GM12878 (cell line): Measurements from ENCODE around the gene COPB1. TPM values are rescaled to one million over a fixed set of nuclear protein-coding genes. Genes with fewer than 3 reads are reported as not detected.

Source experiments
- ATAC-seq: fragments of 200-7000 bp; cut with Tn5 transposase; 3 replicates; pipeline ENCODE4 v1.9.1; 2020; ENCODE audit warnings: mild to moderate bottlenecking, moderate library complexity
- BruUV-seq: library from RNA; stranded (reverse); fragments of 400-500 nt; replicated peaks from 2 replicates; lab custom pipeline; 2021; lab: Mats Ljungman, UMichigan
- CTCF ChIA-PET: fragments of 300-600 bp; sonication (Branson Sonifier 250); formaldehyde crosslinking; extraction: SDS; loops from one replicate; lab custom pipeline; 2021; ENCODE audit warnings: inconsistent platforms; lab: Yijun Ruan, JAX
- POLR2A ChIA-PET: fragments of 350-600 bp; formaldehyde crosslinking; extraction: SDS; loops from one replicate; lab custom pipeline; 2021; ENCODE audit warnings: inconsistent platforms; lab: Charles Lee
- RAD21 ChIA-PET: fragments of 300-600 bp; sonication (Branson Sonifier 250); formaldehyde crosslinking; loops from one replicate; lab custom pipeline; 2023; ENCODE audit warnings: antibody characterized with exemption; ENCODE audit not compliant: unreplicated experiment; lab: Charles Lee
- SMC1A ChIA-PET: fragments of 300-600 bp; sonication (Branson Sonifier 250); formaldehyde crosslinking; loops from one replicate; lab custom pipeline; 2023; ENCODE audit not compliant: unreplicated experiment, uncharacterized antibody; lab: Charles Lee
- DNase-seq: peaks from one replicate; pipeline ENCODE4 v3.0.0-alpha.2; 2011; ENCODE audit warnings: low read depth, low spot score
- FAIRE-seq: peaks from 3 replicates; lab custom pipeline; 2011; peaks lifted over from hg19 to GRCh38; lab: Jason Lieb, UNC
- H2AFZ ChIP-seq: 2 replicates; pipeline ENCODE4 v1.6.0; 2011; ENCODE audit warnings: low read depth, low read length, control low read depth; ENCODE audit not compliant: control insufficient read depth
- H3K27ac ChIP-seq: 2 replicates; pipeline ENCODE4 v1.5.1; 2011; ENCODE audit warnings: control low read depth; ENCODE audit not compliant: control insufficient read depth, insufficient read depth
- H3K27me3 ChIP-seq, 2 experiments: replicated peaks in 1 of 2; 2 replicates each; pipeline versions ENCODE4 v1.6.0 to v1.6.1; 2011; ENCODE audit warnings: low read length in 1 of 2; ENCODE audit not compliant: control insufficient read depth in 2 of 2, insufficient read depth in 2 of 2
- H3K36me3 ChIP-seq, 2 experiments: 2 replicates each; pipeline ENCODE4 v1.5.1; 2011; ENCODE audit warnings: low read length in 1 of 2; ENCODE audit not compliant: control insufficient read depth in 2 of 2, insufficient read depth in 2 of 2
- H3K4me1 ChIP-seq: 2 replicates; pipeline ENCODE4 v1.6.1; 2011; ENCODE audit warnings: mild to moderate bottlenecking, low read length, moderate library complexity, mixed read lengths; ENCODE audit not compliant: control insufficient read depth, insufficient read depth
- H3K4me2 ChIP-seq: 2 replicates; pipeline ENCODE4 v1.6.0; 2011; ENCODE audit warnings: control low read depth; ENCODE audit not compliant: control insufficient read depth, insufficient read depth
- H3K4me3 ChIP-seq: fragments of 200-600 bp; sonication (generic); 2 replicates; pipeline ENCODE4 v1.5.1; 2016
- H3K79me2 ChIP-seq: 2 replicates; pipeline ENCODE4 v1.6.0; 2011; ENCODE audit warnings: low read length; ENCODE audit not compliant: control insufficient read depth, insufficient read depth
- H3K9ac ChIP-seq: 2 replicates; pipeline ENCODE4 v1.8.0; 2011; ENCODE audit warnings: low read length, control low read depth, mixed read lengths; ENCODE audit not compliant: control insufficient read depth, insufficient read depth
- H3K9me3 ChIP-seq: replicated peaks from 3 replicates; pipeline ENCODE4 v1.5.1; 2011; ENCODE audit warnings: mild to moderate bottlenecking, low read length; ENCODE audit not compliant: control insufficient read depth, insufficient read depth
- H4K20me1 ChIP-seq: 2 replicates; pipeline ENCODE4 v1.6.0; 2011; ENCODE audit not compliant: control insufficient read depth, insufficient read depth
- ASH2L ChIP-seq: fragments of 300-600, 200-600 bp; sonication (generic); IDR thresholded peaks from 2 replicates; pipeline ENCODE4 v1.6.1; 2017; ENCODE audit warnings: low read depth, mild to moderate bottlenecking, borderline replicate concordance
- IRF4 ChIP-seq: IDR thresholded peaks from 2 replicates; pipeline ENCODE4 v1.6.1; 2011; ENCODE audit warnings: low read depth, low read length
- MTA3 ChIP-seq: IDR thresholded peaks from 2 replicates; pipeline ENCODE4 v1.6.1; 2012; ENCODE audit warnings: low read length, inconsistent platforms, borderline replicate concordance
- NFXL1 ChIP-seq: fragments of 450-650 bp; IDR thresholded peaks from 2 replicates; pipeline ENCODE4 v1.6.1; 2017; ENCODE audit warnings: antibody characterized with exemption, mild to moderate bottlenecking, borderline replicate concordance
- NR2C1 ChIP-seq: fragments of 450-650 bp; IDR thresholded peaks from 2 replicates; pipeline ENCODE4 v1.6.1; 2017; ENCODE audit warnings: antibody characterized with exemption, mild to moderate bottlenecking, moderate library complexity
- NR2C2 ChIP-seq: IDR thresholded peaks from 2 replicates; pipeline ENCODE4 v1.6.1; 2011; ENCODE audit warnings: borderline replicate concordance, low read depth; ENCODE audit not compliant: control insufficient read depth, insufficient read length
- WGBS: methylation state at CpG from one replicate; pipeline ENCODE4 v1.1.6; 2016; ENCODE audit warnings: low lambda C conversion rate; ENCODE audit not compliant: insufficient replicate concordance, insufficient coverage; ENCODE audit errors: missing lambda C conversion rate; 5-methylcytosine and 5-hydroxymethylcytosine counted together
- in situ Hi-C: fragments of 300-500 bp; cut with MboI; formaldehyde crosslinking; loops from 9 replicates; pipeline ENCODE4 v1.14.3; 2018; ENCODE audit warnings: mixed read lengths
- intact Hi-C: fragments of 100-400 bp; cut with micrococcal nuclease; formaldehyde crosslinking; loops from one replicate; pipeline ENCODE4 v1.14.2; 2022; ENCODE audit not compliant: unreplicated experiment
- polyA plus RNA-seq, 11 experiments: library from polyadenylated mRNA; depleted of rRNA in 4 of 11; unstranded in 6 of 11; stranded (reverse) in 5 of 11; fragments of >200 nt; fragmentation: Nextera tagmentation in 4 of 11; fragmentation: Illumina TruSeq in 1 of 11; extraction: Ambion mirVana in 4 of 11; extraction: Trizol in 1 of 11; gene quantifications; 1 replicate in 1 of 11; 2 replicates in 10 of 11; pipeline versions ENCODE4 v1.2.1 to v1.2.3, GENCODE V29; 2011 to 2016; ENCODE audit warnings: inconsistent platforms in 2 of 11, missing spikeins in 2 of 11, low read depth in 1 of 11
- total RNA-seq, 4 experiments: library from RNA; depleted of rRNA in 3 of 4; stranded (reverse); fragments of >200 nt in 3 of 4; fragmentation: Illumina TruSeq in 1 of 4; extraction: Trizol in 1 of 4; gene quantifications; 2 replicates each; pipeline versions ENCODE4 v1.2.1 to v1.2.3, GENCODE V29; 2013 to 2021
- TF ChIP-seq, protein P1 (sequence below): fragments of 450-650 bp; IDR thresholded peaks from 2 replicates; pipeline ENCODE4 v1.6.1; 2016; ENCODE audit warnings: mild to moderate bottlenecking
- TF ChIP-seq, protein P2 (sequence below): IDR thresholded peaks from 2 replicates; pipeline ENCODE4 v1.6.1; 2012; ENCODE audit warnings: low read depth, low read length, improper control_type of control experiment

COPB1 gene
- total and polyA plus RNA-seq, 10 of the 15 experiments (the other 5 are each of a cell fraction or from before 2014, with no cell fraction given) = 67.0 to 149 (median 109) TPM

DNA sequence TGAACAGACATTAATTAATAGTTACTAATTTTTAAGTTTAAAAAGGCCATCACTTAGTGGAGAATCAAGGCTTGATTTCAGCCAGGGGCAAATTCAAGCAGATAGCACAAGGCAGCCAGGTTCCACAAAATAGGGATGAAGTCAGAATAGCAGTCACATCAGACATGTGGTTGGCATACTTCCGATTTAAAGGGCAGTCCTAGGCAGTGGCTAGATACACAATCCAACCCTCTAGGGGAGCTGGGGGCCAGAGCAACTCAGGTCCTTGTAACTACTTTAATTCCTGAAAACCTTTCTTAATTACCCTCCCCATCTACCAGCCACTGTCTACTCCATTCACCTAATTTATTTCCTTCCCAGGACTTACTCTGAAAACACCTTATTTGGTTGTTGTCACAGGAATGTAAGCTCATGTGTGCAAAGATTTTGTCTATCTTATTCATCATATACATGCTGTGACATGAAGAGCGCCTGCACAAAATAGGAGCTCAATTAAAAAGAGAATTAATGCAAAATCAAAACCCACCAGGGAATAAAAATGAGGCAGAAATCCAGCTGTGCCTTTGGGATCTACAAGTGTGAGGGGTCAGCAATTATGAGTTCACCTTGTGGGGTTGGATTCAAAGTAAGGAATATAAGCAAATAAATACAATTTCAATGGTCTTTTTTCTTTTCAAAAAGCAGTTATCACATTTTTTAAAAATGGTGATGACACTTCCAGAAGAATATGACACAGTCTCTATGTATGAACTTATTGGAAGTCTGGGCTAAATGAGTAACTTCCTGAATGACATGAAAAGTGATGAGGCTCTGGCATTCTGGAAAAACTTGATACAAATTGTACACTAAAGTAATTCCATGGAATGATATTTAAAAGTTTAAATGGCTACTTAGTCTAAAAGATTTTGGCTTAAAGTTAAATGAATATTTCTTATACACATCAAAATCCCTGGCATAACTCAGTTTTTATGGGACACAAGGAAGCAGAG, 53.8 kb downstream of the COPB1 start (continued):
- TF ChIP-seq NFXL1 (no peak), NR2C1 (no peak), ASH2L (no peak), MTA3 (no peak), IRF4 (no peak)
- TF ChIP-seq, protein P1, sequence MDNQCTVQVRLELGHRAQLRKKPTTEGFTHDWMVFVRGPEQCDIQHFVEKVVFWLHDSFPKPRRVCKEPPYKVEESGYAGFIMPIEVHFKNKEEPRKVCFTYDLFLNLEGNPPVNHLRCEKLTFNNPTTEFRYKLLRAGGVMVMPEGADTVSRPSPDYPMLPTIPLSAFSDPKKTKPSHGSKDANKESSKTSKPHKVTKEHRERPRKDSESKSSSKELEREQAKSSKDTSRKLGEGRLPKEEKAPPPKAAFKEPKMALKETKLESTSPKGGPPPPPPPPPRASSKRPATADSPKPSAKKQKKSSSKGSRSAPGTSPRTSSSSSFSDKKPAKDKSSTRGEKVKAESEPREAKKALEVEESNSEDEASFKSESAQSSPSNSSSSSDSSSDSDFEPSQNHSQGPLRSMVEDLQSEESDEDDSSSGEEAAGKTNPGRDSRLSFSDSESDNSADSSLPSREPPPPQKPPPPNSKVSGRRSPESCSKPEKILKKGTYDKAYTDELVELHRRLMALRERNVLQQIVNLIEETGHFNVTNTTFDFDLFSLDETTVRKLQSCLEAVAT = no peak

DNA sequence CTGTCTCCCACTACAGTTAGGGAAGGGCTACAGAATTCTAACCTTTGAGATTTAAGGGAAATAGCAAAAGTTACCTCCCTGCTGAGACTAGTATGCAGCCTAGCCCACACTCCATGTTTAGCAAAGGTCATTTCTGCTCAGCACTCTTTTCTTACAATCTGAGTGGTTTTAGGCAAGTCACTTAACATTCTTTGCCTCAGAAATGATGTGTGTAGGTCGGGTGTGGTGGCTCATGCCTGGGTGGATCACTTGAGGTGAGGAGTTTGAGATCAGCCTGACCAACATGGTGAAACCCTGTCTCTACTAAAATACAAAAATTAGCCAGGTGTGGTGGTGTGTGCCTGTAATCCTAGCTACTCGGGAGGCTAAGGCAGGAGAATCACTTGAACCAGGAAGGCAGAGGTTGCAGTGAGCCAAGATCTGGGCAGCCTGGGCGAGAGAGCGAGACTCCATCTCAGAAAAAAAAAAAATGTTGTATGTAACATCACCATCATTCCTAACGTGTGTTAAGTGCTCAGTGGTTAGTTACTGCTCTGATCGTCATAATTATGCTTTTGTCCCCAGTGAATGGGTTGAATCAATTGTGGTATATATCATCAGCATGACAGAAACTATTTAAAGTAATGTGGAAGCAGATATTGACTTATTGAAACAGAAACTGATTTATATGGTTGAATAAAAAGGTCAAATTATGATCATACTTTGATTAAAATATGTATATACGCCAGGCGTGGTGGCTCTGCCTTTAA, 55.0 kb downstream of the COPB1 start:
- Histone ChIP-seq H3K79me2 (no peaks in the 10 kb centered on the region), H3K27ac (no peak overlapping the region), H3K36me3 (no peaks in the 10 kb centered on the region), H2AFZ (no peak overlapping the region), H3K4me1 (peaks cover 5% of the 10 kb centered on the region; the same call in 1 of the 2 replicates), H3K4me3 (no peak overlapping the region), H3K9ac (no peak overlapping the region), H3K9me3 (no peaks in the 10 kb centered on the region), H4K20me1 (no peaks in the 10 kb centered on the region), H3K4me2 (no peak overlapping the region), H3K27me3 (no peaks in the 10 kb centered on the region)
- 71% methylated on average over 8 of the region's 8 CpGs for WGBS
- BruUV-seq = no TSS peak
- ChIA-PET SMC1A (no interaction called here), POLR2A (no interaction called here), RAD21 (no interaction called here), CTCF (interaction anchor here (1.0 to 2.6 kb wide), 3 partner anchors 10 to 188 kb away, joined by 3 to 9 read pairs (median 8); no protein-coding TSS in a partner anchor)
- intact Hi-C loops = no loop called here
- no peak for TF ChIP-seq NR2C2
- TF ChIP-seq, protein P2, sequence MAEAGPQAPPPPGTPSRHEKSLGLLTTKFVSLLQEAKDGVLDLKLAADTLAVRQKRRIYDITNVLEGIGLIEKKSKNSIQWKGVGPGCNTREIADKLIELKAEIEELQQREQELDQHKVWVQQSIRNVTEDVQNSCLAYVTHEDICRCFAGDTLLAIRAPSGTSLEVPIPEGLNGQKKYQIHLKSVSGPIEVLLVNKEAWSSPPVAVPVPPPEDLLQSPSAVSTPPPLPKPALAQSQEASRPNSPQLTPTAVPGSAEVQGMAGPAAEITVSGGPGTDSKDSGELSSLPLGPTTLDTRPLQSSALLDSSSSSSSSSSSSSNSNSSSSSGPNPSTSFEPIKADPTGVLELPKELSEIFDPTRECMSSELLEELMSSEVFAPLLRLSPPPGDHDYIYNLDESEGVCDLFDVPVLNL = no peak
- FAIRE-seq = no peak
- ATAC-seq = no peak
- in situ Hi-C loops = no loop called here
- DNase-seq = no peak
